A673 (cell line): ENCODE results near the gene MOB3A.

ENCODE experiments used
- EZH2 ChIP-seq: fragments of 200-600 bp; sonication (generic); IDR thresholded peaks from 2 replicates; pipeline ENCODE4 v1.6.1; 2017; ENCODE audit warnings: borderline replicate concordance, low read depth, mild to moderate bottlenecking, mixed read lengths, antibody characterized with exemption, low read length; ENCODE audit not compliant: poor library complexity, severe bottlenecking
- TF ChIP-seq, protein P1 (sequence below): fragments of 300-800, 200-600 bp; sonication (generic); conservative IDR thresholded peaks from 2 replicates; pipeline ENCODE4 v1.5.1; 2017; ENCODE audit warnings: low read depth, mild to moderate bottlenecking, antibody characterized with exemption, low read length, moderate library complexity, mixed read lengths

DNA sequence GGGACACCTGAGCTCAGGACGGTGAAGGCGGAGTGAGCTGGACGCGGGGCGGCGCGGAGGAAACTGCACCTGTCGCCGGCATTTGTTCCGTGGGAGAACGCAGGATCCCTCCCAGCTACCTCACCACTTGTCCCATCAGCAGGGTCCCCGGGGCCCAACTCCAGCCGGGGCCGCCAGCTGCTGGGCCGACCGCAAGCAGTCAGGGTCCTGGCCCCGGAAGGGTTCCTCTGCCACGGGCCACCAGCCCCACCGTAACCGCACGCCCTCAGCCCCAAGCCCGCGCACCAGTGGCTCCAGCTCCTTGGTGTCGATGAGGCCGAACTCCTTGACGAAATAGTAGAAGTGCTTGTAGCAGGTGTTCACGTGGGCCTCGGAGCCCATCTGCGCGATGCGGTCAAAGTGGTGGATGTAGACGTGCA, 19.6 kb downstream of the MOB3A start:
- TF ChIP-seq, protein P1, sequence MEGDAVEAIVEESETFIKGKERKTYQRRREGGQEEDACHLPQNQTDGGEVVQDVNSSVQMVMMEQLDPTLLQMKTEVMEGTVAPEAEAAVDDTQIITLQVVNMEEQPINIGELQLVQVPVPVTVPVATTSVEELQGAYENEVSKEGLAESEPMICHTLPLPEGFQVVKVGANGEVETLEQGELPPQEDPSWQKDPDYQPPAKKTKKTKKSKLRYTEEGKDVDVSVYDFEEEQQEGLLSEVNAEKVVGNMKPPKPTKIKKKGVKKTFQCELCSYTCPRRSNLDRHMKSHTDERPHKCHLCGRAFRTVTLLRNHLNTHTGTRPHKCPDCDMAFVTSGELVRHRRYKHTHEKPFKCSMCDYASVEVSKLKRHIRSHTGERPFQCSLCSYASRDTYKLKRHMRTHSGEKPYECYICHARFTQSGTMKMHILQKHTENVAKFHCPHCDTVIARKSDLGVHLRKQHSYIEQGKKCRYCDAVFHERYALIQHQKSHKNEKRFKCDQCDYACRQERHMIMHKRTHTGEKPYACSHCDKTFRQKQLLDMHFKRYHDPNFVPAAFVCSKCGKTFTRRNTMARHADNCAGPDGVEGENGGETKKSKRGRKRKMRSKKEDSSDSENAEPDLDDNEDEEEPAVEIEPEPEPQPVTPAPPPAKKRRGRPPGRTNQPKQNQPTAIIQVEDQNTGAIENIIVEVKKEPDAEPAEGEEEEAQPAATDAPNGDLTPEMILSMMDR: no peak
- TF ChIP-seq EZH2: no peak
